ENCODE data around the gene TOP3B. TPM values are rescaled to one million over a fixed set of nuclear protein-coding genes. Genes with fewer than 3 reads are reported as not detected.
A peak's percentile ranks its signal among the peaks of the same experiment; 100 is the strongest.

Gene TOP3B, protein sequence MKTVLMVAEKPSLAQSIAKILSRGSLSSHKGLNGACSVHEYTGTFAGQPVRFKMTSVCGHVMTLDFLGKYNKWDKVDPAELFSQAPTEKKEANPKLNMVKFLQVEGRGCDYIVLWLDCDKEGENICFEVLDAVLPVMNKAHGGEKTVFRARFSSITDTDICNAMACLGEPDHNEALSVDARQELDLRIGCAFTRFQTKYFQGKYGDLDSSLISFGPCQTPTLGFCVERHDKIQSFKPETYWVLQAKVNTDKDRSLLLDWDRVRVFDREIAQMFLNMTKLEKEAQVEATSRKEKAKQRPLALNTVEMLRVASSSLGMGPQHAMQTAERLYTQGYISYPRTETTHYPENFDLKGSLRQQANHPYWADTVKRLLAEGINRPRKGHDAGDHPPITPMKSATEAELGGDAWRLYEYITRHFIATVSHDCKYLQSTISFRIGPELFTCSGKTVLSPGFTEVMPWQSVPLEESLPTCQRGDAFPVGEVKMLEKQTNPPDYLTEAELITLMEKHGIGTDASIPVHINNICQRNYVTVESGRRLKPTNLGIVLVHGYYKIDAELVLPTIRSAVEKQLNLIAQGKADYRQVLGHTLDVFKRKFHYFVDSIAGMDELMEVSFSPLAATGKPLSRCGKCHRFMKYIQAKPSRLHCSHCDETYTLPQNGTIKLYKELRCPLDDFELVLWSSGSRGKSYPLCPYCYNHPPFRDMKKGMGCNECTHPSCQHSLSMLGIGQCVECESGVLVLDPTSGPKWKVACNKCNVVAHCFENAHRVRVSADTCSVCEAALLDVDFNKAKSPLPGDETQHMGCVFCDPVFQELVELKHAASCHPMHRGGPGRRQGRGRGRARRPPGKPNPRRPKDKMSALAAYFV
- total RNA-seq = 37.0 TPM

DNA sequence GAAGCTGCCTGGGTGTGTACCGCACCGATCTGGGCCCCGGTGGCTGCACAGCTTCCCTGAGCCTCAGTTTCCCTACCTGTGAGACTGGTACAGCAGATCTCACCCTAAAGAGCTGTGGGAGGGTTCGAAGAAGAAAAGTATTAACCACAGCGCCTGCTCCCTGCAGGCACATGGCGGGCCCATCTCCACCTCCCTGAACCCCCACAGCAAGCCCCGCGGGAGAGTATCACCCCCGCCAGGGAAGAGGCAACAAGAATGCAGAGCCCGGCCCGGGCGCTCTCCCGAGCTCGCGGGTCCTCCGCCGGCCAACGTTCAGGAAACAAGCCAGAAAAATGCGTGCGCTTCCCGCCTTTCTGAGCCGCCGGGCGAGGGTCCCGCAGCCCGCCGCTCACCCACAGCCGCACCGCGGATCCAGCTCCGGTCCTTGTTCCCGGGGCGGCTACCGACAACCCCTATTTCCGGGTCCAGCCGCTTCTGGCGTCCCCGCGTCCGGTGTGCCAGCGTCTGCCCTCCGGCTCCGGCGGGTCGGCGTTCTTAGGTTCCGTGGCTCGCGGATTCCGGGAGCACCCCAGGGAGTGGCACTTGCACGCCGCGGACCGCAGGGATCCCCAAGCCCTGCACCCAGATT is at the start of gene TOP3B:
TSS of gene TOP3B (minus strand) at position 450 of the 628 bp plus-strand sequence. CDS start 7,078 bp downstream, outside the sequence.
- DNase-seq (ENCODE audit: low spot score) = peak; percentile 90
- intact Hi-C loops (cut with DNase I) = no loop called here
- peak; percentile 95 for ATAC-seq

DNA sequence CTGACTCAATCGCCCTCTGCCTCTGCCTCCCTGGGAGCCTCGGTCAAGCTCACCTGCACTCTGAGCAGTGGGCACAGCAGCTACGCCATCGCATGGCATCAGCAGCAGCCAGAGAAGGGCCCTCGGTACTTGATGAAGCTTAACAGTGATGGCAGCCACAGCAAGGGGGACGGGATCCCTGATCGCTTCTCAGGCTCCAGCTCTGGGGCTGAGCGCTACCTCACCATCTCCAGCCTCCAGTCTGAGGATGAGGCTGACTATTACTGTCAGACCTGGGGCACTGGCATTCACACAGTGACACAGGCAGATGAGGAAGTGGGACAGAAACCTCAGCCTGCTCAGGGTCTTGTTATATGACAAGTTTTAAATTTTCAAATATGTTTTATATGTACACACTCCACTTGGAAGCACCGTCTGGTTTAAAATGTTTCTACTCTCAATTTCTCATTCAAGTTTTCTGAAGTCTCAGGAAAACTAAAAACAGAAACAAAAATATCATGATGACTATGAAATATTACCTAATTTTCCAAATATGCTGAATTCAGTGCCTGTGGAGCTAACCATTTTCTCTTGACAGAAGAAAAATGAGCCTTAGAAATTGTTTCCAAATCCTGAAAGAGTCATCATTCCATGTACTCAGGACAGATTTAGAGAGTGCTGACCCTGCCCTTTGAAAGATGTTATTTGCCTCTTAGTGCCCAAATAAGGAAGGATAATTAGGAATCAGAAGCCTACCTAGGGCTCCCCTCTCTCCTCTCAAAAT is 48.8 kb upstream of the TOP3B start:
- ATAC-seq (peak; percentile 62), DNase-seq (ENCODE audit: low spot score) (no peak)
- intact Hi-C loops (cut with DNase I) = no loop called here

- intact Hi-C loops (cut with DNase I) = no loop called here
- peak; percentile 87 for ATAC-seq
- DNase-seq (ENCODE audit: low spot score) = no peak
These were observed 48.1 kb upstream of the TOP3B start for GRCh38 chr22:22030493-22031182.

DNA sequence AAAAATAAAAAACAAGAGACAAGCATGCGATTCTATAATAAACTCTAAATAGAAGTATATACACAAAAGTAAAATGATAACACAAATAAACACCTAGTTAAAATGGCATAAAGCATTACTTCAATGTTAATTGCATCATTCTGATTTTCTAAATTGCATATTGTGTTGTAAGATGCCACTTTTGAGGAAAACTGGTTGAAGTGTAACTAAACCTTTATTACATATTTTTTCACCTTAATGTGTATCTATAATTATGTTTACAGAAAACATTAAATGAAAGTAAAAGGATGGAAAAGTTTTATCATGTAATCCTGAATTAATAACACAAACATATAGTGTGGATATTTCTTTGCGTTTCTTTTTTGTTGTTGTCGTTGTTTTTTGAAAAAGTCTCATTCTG is 45.4 kb upstream of the TOP3B start:
- no peak for DNase-seq (ENCODE audit: low spot score)
- intact Hi-C loops (cut with DNase I) = no loop called here

DNA sequence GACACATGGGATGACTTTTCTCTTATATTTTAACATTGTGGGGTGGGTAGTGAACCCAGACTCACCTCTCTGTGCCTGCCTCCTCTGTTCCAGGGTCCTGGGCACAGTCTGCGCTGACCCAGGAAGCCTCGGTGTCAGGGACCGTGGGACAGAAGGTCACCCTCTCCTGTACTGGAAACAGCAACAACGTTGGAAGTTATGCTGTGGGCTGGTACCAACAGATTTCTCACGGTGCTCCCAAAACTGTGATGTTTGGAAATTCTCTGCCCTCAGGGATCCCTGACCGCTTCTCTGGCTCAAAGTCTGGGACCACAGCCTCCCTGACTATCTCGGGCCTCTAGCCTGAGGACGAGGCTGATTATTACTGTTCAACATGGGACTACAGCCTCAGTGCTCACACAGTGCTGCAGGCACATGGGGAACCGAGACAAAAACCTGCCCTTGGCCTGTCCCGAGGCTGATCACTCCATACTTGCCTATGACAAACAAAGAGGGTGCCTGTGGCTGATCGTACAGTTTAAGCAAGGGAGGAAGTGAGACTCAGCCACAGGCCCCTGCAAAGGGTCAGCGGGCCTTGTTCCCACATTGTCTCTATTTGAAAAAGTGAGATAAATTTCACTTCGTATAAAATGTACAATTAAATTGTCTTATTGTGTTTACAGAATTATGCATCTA is 43.7 kb upstream of the TOP3B start:
- ATAC-seq (no peak), DNase-seq (ENCODE audit: low spot score) (no peak)
- intact Hi-C loops (cut with DNase I) = no loop called here

More for the DNA sequence above, 45.4 kb upstream of the TOP3B start:
- no peak for ATAC-seq

DNA sequence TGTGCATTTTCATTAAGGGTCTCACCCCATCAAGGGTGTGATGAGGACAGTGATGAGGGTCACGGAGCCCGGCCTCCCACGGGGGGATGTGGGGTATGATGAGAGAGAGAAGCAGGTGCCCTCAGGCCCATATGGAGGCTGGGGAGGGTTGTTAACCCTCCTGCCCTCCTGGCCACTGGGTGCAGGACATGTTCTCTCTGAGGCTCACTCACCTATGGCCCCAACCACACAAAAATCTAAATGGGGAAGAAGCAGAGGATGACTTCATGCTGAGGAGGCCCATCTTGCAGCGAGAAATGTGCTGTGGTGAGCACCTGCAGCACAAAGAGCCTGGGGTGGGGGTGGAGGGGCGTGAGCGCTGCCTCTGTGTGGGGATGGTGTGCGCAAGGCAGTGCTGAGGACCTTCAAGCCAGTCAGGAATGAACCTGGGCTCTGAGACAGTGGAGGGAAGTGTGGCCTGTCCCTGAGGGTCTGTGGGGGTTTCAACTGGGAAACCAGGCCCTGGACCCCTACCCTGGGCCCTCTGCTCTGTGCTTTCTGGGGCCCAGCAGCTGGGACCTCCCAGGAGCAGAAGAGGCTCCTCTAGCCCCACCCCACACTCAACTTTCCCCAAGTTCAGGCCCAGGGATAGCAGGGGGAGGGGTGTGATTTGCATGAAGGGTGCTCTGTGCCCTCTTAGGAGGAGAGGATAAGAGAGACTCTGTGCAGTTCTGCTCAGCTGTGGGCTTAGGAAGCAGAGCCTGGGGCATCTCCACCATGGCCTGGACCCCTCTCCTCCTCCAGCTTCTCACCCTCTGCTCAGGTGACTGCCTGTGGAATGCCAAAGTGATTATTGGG is 43.0 kb upstream of the TOP3B start:
- intact Hi-C loops (cut with DNase I) = no loop called here
- ATAC-seq = no peak
- no peak for DNase-seq (ENCODE audit: low spot score)

DNA sequence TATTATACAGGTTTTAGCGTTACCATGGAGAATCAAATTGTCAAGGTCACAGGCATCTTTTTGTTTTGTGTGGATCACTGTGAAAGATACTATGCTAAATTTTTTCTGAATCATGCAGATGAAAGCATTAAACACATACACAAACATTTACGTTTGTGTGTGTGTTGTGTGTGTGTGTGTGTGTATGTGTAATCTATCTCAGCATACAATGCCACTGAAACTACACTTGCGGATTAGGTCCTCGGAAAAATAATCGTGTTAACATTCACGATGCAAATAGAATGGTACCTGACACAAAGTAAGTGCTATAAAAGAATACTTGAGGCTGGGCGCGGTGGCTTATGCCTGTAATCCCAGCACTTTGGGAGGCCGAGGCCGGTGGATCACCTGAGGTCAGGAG is 41.9 kb upstream of the TOP3B start:
- intact Hi-C loops (cut with DNase I) = no loop called here
- ATAC-seq (no peak), DNase-seq (ENCODE audit: low spot score) (no peak)

DNA sequence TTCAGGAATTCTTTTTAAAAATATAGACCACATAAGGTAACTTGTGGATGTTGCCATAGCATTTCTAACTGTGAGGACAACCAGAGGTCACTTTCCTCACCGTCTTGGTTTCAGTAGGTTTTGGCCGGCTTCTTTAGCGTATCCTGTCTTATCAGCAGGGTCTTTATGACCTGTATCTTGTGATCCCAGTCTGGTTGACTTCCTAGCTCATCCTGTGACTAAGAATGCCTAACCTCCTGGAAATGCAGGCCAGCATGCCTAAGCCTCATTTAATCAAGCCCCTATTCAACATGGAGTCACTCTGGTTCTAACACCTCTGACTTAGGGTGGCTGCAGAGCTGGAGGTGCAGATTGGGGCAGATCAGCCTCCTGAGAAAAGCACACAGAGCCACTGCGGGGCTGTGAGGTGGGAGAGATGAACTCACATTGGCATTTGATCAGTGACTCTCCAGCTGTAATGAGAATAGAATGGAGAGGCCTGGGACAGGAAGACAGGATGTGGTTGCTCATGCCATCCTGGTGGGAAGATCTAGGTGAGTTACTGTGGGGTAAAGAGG is 41.1 kb upstream of the TOP3B start:
- no peak for DNase-seq (ENCODE audit: low spot score)
- intact Hi-C loops (cut with DNase I) = no loop called here

DNA sequence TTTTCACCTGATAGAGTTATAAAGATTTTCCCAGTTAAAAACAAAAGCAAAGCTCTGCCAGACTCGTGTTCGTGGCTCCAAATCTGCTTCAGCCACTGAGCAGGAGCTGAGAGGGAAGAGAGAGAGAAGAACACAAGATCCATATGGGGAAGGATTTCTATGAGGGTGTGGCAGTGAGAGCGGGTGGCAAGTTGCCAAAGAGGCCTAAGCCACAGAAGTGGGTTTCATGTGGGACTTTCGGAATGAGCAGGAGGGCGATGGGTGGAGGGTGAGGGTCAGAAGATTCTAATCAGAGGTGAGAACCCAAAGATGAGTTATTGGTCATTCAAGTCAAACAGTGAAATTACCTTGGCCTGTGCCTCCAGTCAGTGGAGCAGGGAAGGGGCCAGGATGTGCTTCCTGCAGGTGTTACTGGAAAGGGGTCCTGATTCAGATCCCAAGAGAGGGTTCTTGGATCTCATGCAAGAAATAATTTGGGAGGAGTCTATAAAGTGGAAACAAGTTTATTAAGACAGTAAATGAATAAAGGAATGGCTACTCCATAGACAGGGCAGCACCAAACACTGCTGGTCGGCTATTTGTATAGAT is 40.5 kb upstream of the TOP3B start:
- no peak for ATAC-seq

More for the DNA sequence above, 41.1 kb upstream of the TOP3B start:
- ATAC-seq = no peak

GRCh38 chr22:22022255-22022840 is 39.8 kb upstream of the TOP3B start:
- no peak for ATAC-seq
- no peak for DNase-seq (ENCODE audit: low spot score)
- intact Hi-C loops (cut with DNase I) = no loop called here

More for the DNA sequence above, 40.5 kb upstream of the TOP3B start:
- intact Hi-C loops (cut with DNase I) = no loop called here
- DNase-seq (ENCODE audit: low spot score) = no peak

- intact Hi-C loops (cut with DNase I) = no loop called here
- ATAC-seq (no peak), DNase-seq (ENCODE audit: low spot score) (no peak)
These were observed 38.7 kb upstream of the TOP3B start for GRCh38 chr22:22021162-22021750.

DNA sequence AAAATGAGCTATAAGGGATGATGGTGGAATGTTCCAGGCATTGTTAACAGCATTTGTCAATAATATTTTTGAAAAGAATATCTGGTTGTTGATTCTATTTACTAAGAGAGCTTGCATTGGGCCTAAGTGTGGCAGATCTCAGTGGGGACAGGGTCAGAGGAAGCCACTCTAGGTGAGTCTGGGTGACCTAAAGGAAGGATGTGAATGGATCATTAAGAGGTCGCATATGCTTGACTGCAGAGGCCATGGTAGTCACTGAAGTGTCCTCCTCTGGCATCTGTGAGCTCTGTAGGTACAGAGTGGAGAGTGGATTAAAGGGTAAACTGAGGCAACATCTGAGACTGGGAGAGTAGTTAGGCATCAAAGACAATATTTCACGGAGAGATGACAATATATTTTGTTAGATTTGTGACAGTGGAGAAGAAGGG is 37.9 kb upstream of the TOP3B start:
- no peak for DNase-seq (ENCODE audit: low spot score)
- intact Hi-C loops (cut with DNase I) = no loop called here
- no peak for ATAC-seq

DNA sequence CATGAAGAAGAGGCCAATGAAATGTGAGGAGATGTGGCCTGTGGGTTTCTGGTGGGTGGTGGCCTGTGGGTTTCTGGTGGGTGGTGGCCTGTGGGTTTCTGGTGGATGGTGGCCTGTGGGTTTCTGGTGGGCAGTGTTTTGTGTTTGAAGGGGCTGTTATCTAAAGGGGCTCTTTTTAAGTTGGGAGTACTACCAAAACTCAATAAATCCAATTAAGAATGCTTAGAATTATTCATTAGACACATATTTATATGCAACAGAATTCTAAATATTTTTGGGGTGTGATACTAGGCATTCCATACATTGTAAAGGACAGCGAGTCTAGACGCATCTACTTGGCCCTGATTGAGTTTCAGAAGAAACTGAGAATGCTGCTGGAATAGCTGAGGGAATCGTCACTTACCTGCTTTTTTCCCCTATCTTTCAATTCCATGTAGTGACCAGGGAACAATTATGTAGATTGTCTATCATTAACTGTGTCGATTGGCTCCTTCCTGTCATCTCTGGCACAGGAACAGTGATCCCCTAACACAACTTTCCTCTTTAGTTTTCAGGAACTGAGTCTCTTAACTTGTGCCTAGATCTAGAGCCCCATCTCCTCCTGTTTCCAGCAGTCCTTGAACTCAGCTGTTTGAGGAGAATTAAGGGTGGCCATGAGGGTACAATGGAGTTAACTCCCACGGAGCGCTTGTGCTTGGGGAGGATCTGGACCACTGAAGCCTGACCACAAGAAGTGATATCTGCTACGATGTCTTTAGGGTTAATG is 37.3 kb upstream of the TOP3B start:
- DNase-seq (ENCODE audit: low spot score) (no peak), ATAC-seq (no peak)
- intact Hi-C loops (cut with DNase I) = no loop called here

DNA sequence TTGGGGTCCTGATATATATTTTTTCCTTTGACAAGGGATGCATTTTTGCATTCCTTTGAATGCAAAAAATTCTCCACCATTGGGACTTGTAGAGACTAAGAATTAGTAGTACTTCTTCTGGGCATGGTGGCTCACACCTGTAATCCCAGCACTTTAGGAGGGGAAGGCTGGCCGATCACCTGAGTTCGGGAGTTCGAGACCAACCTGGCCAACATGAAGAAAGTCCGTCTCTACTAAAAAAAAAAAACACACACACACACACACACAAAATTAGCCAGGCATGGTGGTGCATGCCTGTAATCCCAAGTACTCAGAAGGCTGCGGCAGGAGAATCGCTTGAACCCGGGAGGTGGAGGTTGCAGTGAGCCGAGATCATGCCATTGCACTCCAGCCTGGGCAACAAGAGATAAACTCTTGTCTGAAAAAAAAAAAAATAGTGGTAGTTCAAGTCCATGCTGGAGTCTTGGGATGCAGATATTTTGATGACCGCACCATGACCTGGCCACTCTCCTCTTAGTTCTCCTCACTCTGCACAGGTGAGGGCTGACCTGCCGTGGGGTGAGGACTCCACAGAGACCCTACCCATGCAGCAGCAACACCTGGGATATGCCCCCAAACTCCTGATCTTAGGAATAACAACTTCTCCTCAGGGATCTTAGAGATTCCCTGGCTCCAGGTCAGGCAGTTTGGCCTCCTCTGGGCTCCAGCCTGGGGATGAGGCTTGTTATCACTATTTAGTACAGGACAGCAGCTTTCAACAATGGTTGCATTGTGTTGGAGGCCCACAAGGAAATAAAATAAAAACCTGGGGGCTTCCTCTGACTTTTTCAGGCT is 36.5 kb upstream of the TOP3B start:
- DNase-seq (ENCODE audit: low spot score) = no peak
- intact Hi-C loops (cut with DNase I) = no loop called here
- no peak for ATAC-seq
